ENCODE measurements around the gene HSPB6.

- TF ChIP-seq CTCF (IDR thresholded peaks at IDR 0.05) = no peak
- TF ChIP-seq POLR2A (IDR thresholded peaks at IDR 0.05) = no peak
- TF ChIP-seq EP300 (IDR thresholded peaks at IDR 0.05; ENCODE audit: low read depth) = no peak
These were observed 16.8 kb downstream of the HSPB6 start for GRCh38 chr19:35740108-35740422.

Data from transverse colon (tissue), 3 donors.